ENCODE results near the gene SND1.

The SND1 gene

DNA sequence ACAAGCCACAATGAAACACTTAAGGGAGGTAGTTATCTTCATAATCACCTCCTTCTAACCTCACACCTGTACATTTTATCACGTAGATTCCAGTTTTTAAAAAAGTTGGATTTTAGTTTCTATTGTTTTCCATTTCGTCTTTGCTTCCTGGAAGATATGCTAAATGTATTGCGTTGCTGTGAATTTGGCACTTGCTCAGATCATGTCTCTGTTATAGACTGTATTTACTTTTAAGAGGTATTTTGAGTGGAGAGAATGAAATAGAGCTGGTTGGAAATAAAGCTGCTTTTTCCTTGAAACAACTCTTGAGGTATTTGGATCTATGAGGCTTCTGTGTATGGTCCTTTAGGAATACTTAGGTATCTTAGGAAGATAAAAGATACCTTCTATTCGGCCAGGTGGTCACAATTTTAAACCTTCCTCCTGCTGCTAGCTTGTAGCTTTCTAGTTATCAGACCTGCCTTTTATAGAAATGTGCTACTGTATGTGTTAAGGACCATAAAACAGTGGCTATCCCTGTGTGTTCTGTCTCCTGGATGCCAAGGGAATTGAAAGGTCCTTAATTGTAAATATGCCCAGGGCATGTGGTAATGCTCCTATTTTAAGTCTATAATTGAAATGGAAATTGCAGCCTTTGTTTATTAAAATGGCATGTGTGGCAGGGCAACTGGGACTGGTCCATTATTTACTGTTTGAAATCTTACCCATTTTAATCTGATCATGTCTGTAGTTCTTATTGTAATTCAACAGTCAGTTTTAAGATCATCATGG is 147.7 kb downstream of the SND1 start:
- TF ChIP-seq, protein P1, sequence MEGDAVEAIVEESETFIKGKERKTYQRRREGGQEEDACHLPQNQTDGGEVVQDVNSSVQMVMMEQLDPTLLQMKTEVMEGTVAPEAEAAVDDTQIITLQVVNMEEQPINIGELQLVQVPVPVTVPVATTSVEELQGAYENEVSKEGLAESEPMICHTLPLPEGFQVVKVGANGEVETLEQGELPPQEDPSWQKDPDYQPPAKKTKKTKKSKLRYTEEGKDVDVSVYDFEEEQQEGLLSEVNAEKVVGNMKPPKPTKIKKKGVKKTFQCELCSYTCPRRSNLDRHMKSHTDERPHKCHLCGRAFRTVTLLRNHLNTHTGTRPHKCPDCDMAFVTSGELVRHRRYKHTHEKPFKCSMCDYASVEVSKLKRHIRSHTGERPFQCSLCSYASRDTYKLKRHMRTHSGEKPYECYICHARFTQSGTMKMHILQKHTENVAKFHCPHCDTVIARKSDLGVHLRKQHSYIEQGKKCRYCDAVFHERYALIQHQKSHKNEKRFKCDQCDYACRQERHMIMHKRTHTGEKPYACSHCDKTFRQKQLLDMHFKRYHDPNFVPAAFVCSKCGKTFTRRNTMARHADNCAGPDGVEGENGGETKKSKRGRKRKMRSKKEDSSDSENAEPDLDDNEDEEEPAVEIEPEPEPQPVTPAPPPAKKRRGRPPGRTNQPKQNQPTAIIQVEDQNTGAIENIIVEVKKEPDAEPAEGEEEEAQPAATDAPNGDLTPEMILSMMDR (IDR thresholded peaks at IDR 0.05; ENCODE audit: low read depth, low read length), result no peak
- no peak overlapping the region for H3K4me3 ChIP-seq (ENCODE audit: low read depth, low read length)

DNA sequence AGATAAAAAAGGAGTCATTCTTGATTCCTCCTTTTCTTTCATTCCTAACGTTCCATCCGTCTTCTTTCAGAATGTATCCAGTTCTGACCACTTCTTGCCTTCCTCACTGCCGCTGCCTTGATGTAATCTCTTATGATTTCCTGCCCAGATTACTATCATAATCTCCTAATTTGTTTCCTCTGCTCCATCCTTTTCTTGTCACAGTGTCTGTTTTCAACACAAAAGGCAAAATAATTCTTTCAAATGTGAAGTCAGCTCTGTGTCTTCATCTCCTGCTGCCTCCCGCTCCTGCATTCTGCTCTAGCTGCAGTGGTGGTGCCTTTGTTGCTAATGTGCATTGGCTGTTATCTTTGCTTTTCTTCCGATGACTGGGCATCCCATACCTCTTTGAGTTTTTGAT is 150.9 kb downstream of the SND1 start:
- TF ChIP-seq, protein P1 (IDR thresholded peaks at IDR 0.05; ENCODE audit: low read depth, low read length), result no peak
- H3K4me3 ChIP-seq (ENCODE audit: low read depth, low read length), result no peak overlapping the region

DNA sequence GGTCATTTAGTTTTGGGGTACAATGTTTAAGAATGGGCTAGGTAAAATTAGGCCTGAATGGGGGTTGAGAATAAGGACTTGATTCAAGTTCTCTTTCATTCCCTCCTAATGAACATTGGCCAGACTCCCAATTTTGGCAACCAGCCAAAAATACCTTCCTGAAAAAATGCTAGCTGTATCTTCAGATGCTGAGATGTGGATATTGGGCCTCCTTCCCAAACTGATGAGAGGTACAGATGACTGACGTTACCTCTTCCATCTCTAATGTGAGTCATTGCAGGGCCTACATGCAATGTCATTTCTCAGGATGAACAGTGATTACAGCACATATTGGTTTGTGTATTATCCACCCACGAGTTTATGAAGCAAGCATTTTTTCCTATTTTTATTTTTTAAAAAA is 151.6 kb downstream of the SND1 start:
- H3K4me3 ChIP-seq (ENCODE audit: low read depth, low read length), result no peak overlapping the region
- TF ChIP-seq, protein P1 (IDR thresholded peaks at IDR 0.05; ENCODE audit: low read depth, low read length), result no peak

DNA sequence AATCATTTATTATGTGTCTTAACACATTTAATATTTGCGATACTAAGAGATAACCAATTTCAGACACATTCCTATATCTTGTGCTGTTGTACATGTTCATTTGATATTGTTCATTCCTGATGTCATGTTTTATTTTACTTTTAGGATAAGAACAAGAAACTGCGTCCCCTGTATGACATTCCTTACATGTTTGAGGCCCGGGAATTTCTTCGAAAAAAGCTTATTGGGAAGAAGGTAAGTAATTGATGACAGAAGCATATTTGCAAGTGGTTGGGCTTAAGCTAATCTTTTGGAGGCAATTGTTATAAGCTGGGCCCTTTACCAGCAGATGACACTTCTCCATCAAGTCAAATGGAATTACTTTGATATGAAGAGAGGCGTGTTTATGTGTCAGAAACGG is 155.3 kb downstream of the SND1 start:
- TF ChIP-seq, protein P1 (IDR thresholded peaks at IDR 0.05; ENCODE audit: low read depth, low read length), result no peak
- H3K4me3 ChIP-seq (ENCODE audit: low read depth, low read length), result no peak overlapping the region

DNA sequence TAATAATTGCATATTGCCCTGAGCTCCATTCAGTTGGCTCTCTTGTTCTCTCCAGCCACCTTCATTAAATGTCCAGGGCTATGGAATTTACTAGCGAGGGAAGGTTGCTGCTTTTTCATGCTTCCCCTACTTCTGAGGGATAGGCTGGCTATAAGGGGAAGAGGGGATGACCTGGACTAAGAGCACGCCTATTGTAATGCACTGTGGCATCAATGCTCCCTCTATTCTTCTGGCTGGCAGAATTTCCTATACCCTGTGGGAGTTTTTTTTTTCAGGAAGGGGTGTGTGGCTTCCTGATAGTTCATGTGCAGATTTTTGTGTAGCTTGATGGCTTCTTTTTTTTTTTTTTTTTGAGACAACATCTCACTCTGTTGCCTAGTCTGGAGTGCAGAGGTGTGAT is 155.8 kb downstream of the SND1 start:
- no peak overlapping the region for H3K4me3 ChIP-seq (ENCODE audit: low read depth, low read length)
- TF ChIP-seq, protein P1 (IDR thresholded peaks at IDR 0.05; ENCODE audit: low read depth, low read length), result no peak

DNA sequence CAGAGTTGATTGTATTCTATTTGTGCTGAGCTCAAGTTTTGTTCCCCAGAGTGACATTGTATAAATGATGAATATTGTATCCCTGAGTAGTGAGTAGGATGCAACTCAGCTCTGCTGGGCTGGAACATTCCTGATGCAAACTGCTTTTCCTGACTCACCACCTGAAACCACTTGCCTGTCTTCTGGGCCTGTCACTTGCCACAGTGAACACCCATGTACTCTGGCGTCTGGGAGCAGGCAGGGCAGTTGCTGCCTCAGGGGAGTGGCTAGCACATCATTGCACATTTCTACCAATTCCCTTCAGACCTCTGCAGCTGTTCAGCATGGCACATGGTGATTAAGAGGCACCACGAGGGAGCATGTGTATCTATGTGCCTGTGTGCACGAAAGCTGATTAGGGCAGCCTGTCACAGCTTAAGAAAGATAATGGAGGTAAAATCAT is 157.3 kb downstream of the SND1 start:
- no peak overlapping the region for H3K4me3 ChIP-seq (ENCODE audit: low read depth, low read length)
- TF ChIP-seq, protein P1 (IDR thresholded peaks at IDR 0.05; ENCODE audit: low read depth, low read length), result no peak

DNA sequence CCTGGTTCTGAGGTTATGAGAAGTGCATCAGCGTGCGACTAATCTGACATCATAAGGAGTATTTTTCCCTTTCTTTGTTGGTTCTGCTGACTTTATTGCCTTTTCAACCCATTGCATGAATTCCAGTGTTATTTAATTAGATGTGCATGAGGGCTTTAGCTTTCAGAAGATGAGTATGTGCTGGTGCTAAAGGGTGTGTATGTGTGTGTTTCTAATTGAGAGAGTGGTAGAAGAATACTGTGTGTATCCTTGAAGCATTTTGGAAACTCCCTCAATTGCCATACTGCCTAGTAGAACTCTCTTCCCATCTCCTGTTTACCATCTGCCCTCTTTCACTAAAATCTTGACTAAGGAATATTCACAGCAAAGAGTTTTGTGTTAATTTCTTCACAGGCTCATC is 158.1 kb downstream of the SND1 start:
- TF ChIP-seq, protein P1 (IDR thresholded peaks at IDR 0.05; ENCODE audit: low read depth, low read length), result no peak
- H3K4me3 ChIP-seq (ENCODE audit: low read depth, low read length), result no peak overlapping the region
